Heart right ventricle (tissue), 16 donors: ENCODE data around the gene CFAP99. TPM values are rescaled to one million over a fixed set of nuclear protein-coding genes. Genes with fewer than 3 reads are reported as not detected.

Experiments
- ATAC-seq, 8 donors: fragments of 200-7000 bp; cut with Tn5 transposase; one replicate each; pipeline ENCODE4 v1.9.1; 2020; ENCODE audit warnings: mild to moderate bottlenecking in 8 of 8, moderate library complexity in 8 of 8, moderate number of reproducible peaks in 1 of 8
- DNase-seq, 2 donors: peaks; one replicate each; pipeline ENCODE4 v3.0.0-alpha.2; 2020
- H3K27ac ChIP-seq, 10 donors: fragments of 200-600 bp; sonication (generic) in 2 of 10; one replicate each; pipeline versions ENCODE4 v1.5.0 to v1.8.0; 2020 to 2022; ENCODE audit warnings: mild to moderate bottlenecking in 3 of 10
- H3K27me3 ChIP-seq, 7 donors: fragments of 200-600 bp; one replicate each; pipeline ENCODE4 v1.8.0; 2021 to 2022; ENCODE audit warnings: mild to moderate bottlenecking in 2 of 7
- H3K36me3 ChIP-seq, 9 donors: fragments of 200-600 bp; sonication (generic) in 1 of 9; one replicate each; pipeline versions ENCODE4 v1.5.0 to v1.8.0; 2020 to 2022; ENCODE audit warnings: mild to moderate bottlenecking in 2 of 9
- H3K4me1 ChIP-seq, 9 donors: fragments of 200-600 bp; sonication (generic) in 1 of 9; one replicate each; pipeline versions ENCODE4 v1.5.0 to v1.8.0; 2020 to 2022; ENCODE audit warnings: mild to moderate bottlenecking in 4 of 9
- H3K4me3 ChIP-seq, 10 donors: fragments of 200-600 bp; sonication (generic) in 2 of 10; one replicate each; pipeline versions ENCODE4 v1.5.0 to v1.8.0; 2020 to 2022; ENCODE audit warnings: mild to moderate bottlenecking in 7 of 10, moderate library complexity in 2 of 10
- H3K9me3 ChIP-seq, 11 donors: fragments of 200-600 bp in 10 of 11; sonication (generic) in 2 of 11; one replicate each; pipeline versions ENCODE4 v1.5.0 to v1.8.0; 2013 to 2022; ENCODE audit warnings: mild to moderate bottlenecking in 2 of 11, control low read depth in 1 of 11, moderate library complexity in 1 of 11
- CTCF ChIP-seq, 9 donors: fragments of 200-600 bp; sonication (generic) in 2 of 9; IDR thresholded peaks; one replicate each; pipeline versions ENCODE4 v1.5.0 to v1.8.0; 2021 to 2022; ENCODE audit warnings: antibody characterized with exemption in 9 of 9, mild to moderate bottlenecking in 5 of 9, moderate library complexity in 1 of 9
- WGBS, 2 donors: extraction: QIAGEN DNeasy Blood & Tissue Kit; methylation state at CpG; one replicate each; pipeline ENCODE4 v1.1.7; 2013; ENCODE audit warnings: inconsistent platforms in 1 of 2; 5-methylcytosine and 5-hydroxymethylcytosine counted together
- intact Hi-C, 10 donors: fragments of 100-400 bp; cut with DNase I; formaldehyde crosslinking; loops; one replicate each; pipeline versions ENCODE4 v1.11.1 to v1.14.2; 2022
- polyA plus RNA-seq, 2 donors: library from polyadenylated mRNA; stranded (reverse); fragments of 200-250 nt; gene quantifications; one replicate each; pipeline ENCODE4 v1.2.3, GENCODE V29; 2013
- total RNA-seq, 10 donors: library from RNA; stranded (reverse); fragmentation: NEBNext Ultra II Directional in 3 of 10; extraction: Animal tissue kit (Norgen Biotek cat#: 25700) in 3 of 10; gene quantifications; one replicate each; pipeline versions ENCODE4 v1.2.1 to v1.2.4, GENCODE V29; 2021 to 2023
- donor health status: Arrhythmogenic right ventricular cardiomyopathy.
- donor health status: ischemic (EF 13 %, LVEDD 7.1; RV severe dilation, severe dysfunction).
- donor health status: healthy with polysubstance abuse.
- donor health status: DM: no; HTN: yes; CAD: no.
- donor health status: DM: no; HTN: no; CAD: no.
- donor health status: ischemic (EF 25% LVEDD 6.9; RV normal size, moderate dysfunction).
- donor health status: ischemic (EF 25% LVEDD 5.7; RV mildly dilated, moderate dysfunction).
- donor health status: healthy.
- donor health status: DM: yes; HTN: yes; CAD: no.
- donor health status: Ischemic cardiomyopathy.
- donor health status: ischemic (EF 35%, LVEDD 5.7; RV mildly dilated, moderate dysfunction).
- donor health status: nonischemic (EF 11% LVEDD 7.7; RV severe dilation, severe dysfunction).
- donor health status: DM: yes; HTN: yes; CAD: no.
- donor health status: PGD.
- donor health status: ischemic (EF 29% LVEDD 5.4; RV normal size, mild dysfunction).
- donor health status: nonischemic (EF 23%, LVEDD 6.1; RV moderate dilation, normal function).

The CFAP99 gene
- total and polyA plus RNA-seq, 12 donors, result not detected

GRCh38 chr4:2372488-2373030 lies 46.2 kb upstream of the CFAP99 start:
- peak in 2 of 8 donors; percentile 30 to 41 for ATAC-seq
- no peaks in the 10 kb centered on the region for H3K27me3 ChIP-seq
- DNase-seq, result no peak
- no peaks in the 10 kb centered on the region for H3K4me1 ChIP-seq
- no peak overlapping the region for H3K4me3 ChIP-seq
- no peak for TF ChIP-seq CTCF (IDR thresholded peaks at IDR 0.05)
- peaks cover 0 to 10% (median 5%) of the 10 kb centered on the region in 11 donors for H3K9me3 ChIP-seq
- intact Hi-C loops, result no loop called here
- H3K36me3 ChIP-seq, result peaks cover 0 to 4% (median 0%) of the 10 kb centered on the region in 9 donors
- no peak overlapping the region for H3K27ac ChIP-seq
- 87 to 88% methylated on average over 14 of the region's 14 CpGs for WGBS, 2 donors

- no peak for DNase-seq
- intact Hi-C loops, result no loop called here
- Histone ChIP-seq H3K36me3 (peaks cover 0 to 4% (median 0%) of the 10 kb centered on the region in 9 donors), H3K4me1 (no peaks in the 10 kb centered on the region), H3K9me3 (peaks cover 0 to 9% (median 5%) of the 10 kb centered on the region in 11 donors), H3K27me3 (no peaks in the 10 kb centered on the region), H3K4me3 (no peak overlapping the region), H3K27ac (no peak overlapping the region)
- 85 to 88% methylated on average over 7 of the region's 7 CpGs for WGBS, 2 donors
- TF ChIP-seq CTCF (IDR thresholded peaks at IDR 0.05), result no peak
- no peak for ATAC-seq
These were observed 45.2 kb upstream of the CFAP99 start for GRCh38 chr4:2373532-2373931.

GRCh38 chr4:2375427-2375826 lies 43.3 kb upstream of the CFAP99 start:
- Histone ChIP-seq H3K27me3 (no peaks in the 10 kb centered on the region), H3K9me3 (no peaks in the 10 kb centered on the region), H3K27ac (no peak overlapping the region), H3K36me3 (peaks cover 0 to 4% (median 0%) of the 10 kb centered on the region in 9 donors), H3K4me1 (no peaks in the 10 kb centered on the region), H3K4me3 (no peak overlapping the region)
- no peak for ATAC-seq
- 65 to 68% methylated on average over 10 of the region's 10 CpGs for WGBS, 2 donors
- no peak for DNase-seq
- intact Hi-C loops, result no loop called here
- no peak for TF ChIP-seq CTCF (IDR thresholded peaks at IDR 0.05)

GRCh38 chr4:2377241-2377640 lies 41.5 kb upstream of the CFAP99 start:
- no peak for TF ChIP-seq CTCF (IDR thresholded peaks at IDR 0.05)

More at GRCh38 chr4:2377241-2377640, 41.5 kb upstream of the CFAP99 start:
- no peak overlapping the region for H3K27ac ChIP-seq
- 83% methylated on average over 14 of the region's 14 CpGs for WGBS, 2 donors
- H3K4me3 ChIP-seq, result no peak overlapping the region
- H3K27me3 ChIP-seq, result no peaks in the 10 kb centered on the region
- ATAC-seq (no peak), DNase-seq (no peak)
- no peaks in the 10 kb centered on the region for H3K9me3 ChIP-seq
- no peaks in the 10 kb centered on the region for H3K36me3 ChIP-seq
- intact Hi-C loops, result no loop called here
- H3K4me1 ChIP-seq, result no peaks in the 10 kb centered on the region
